ENCODE results near the gene EFNA5. TPM values are rescaled to one million over a fixed set of nuclear protein-coding genes. Genes with fewer than 3 reads are reported as not detected.

EFNA5 gene
- total and polyA plus RNA-seq, 4 donors: 0.14 to 0.93 (median 0.54) TPM

GRCh38 chr5:107524111-107524510, 146.6 kb downstream of the EFNA5 start:
- no peaks in the 10 kb centered on the region for H3K27me3 ChIP-seq (ENCODE audit: control insufficient read depth in 4 of 4, insufficient read depth in 4 of 4, low read length in 3 of 4)
- 98% methylated on average over 2 of the region's 2 CpGs for WGBS
- H3K4me3 ChIP-seq (ENCODE audit: low read depth in 1 of 3, low read length in 3 of 3): no peak overlapping the region
- DNase-seq (ENCODE audit: low spot score): no peak
- no peak overlapping the region for H3K9ac ChIP-seq (ENCODE audit: low read depth in 1 of 2, low read length in 2 of 2)
- H3K9me3 ChIP-seq (ENCODE audit: control insufficient read depth in 4 of 4, low read length in 3 of 4): no peaks in the 10 kb centered on the region
- no peak overlapping the region for H3K27ac ChIP-seq (ENCODE audit: low read depth in 1 of 2, low read length in 2 of 2)
- H3K36me3 ChIP-seq (ENCODE audit: control insufficient read depth in 4 of 4, insufficient read depth in 3 of 4, low read depth in 1 of 4, low read length in 3 of 4): no peaks in the 10 kb centered on the region
- no peaks in the 10 kb centered on the region for H3K4me1 ChIP-seq (ENCODE audit: control insufficient read depth in 4 of 4, insufficient read depth in 4 of 4, low read length in 3 of 4)
- TF ChIP-seq RXRA (IDR thresholded peaks at IDR 0.05) (no peak), FOXA1 (IDR thresholded peaks at IDR 0.05) (no peak), NR2F2 (IDR thresholded peaks at IDR 0.05) (no peak), MAX (IDR thresholded peaks at IDR 0.05) (no peak), TAF1 (conservative IDR thresholded peaks at IDR 0.05) (no peak), SP1 (IDR thresholded peaks at IDR 0.05) (no peak), HNF4A (conservative IDR thresholded peaks at IDR 0.05) (no peak), HNF4G (IDR thresholded peaks at IDR 0.05) (no peak), REST (IDR thresholded peaks at IDR 0.05) (no peak), CTCF (IDR thresholded peaks at IDR 0.05; ENCODE audit: low read depth, low read length, missing input control) (no peak), JUND (IDR thresholded peaks at IDR 0.05) (no peak), ZBTB33 (IDR thresholded peaks at IDR 0.05) (no peak), EGR1 (IDR thresholded peaks at IDR 0.05; ENCODE audit: low read depth in 2 of 2) (no peak), GABPA (IDR thresholded peaks at IDR 0.05 in 1 of 2, conservative IDR thresholded peaks at IDR 0.05 in 1 of 2) (no peak), ATF3 (IDR thresholded peaks at IDR 0.05) (no peak)

- Histone ChIP-seq H3K9ac (ENCODE audit: low read depth in 1 of 2, low read length in 2 of 2) (no peak overlapping the region), H3K27me3 (ENCODE audit: control insufficient read depth in 4 of 4, insufficient read depth in 4 of 4, low read length in 3 of 4) (no peaks in the 10 kb centered on the region), H3K36me3 (ENCODE audit: control insufficient read depth in 4 of 4, insufficient read depth in 3 of 4, low read depth in 1 of 4, low read length in 3 of 4) (no peaks in the 10 kb centered on the region), H3K4me1 (ENCODE audit: control insufficient read depth in 4 of 4, insufficient read depth in 4 of 4, low read length in 3 of 4) (no peaks in the 10 kb centered on the region), H3K4me3 (ENCODE audit: low read depth in 1 of 3, low read length in 3 of 3) (no peak overlapping the region), H3K9me3 (ENCODE audit: control insufficient read depth in 4 of 4, low read length in 3 of 4) (no peaks in the 10 kb centered on the region), H3K27ac (ENCODE audit: low read depth in 1 of 2, low read length in 2 of 2) (no peak overlapping the region)
- TF ChIP-seq JUND (IDR thresholded peaks at IDR 0.05) (no peak), SP1 (IDR thresholded peaks at IDR 0.05) (no peak)
- WGBS: 93% methylated on average over 5 of the region's 5 CpGs
- no peak for DNase-seq (ENCODE audit: low spot score)
Measured at GRCh38 chr5:107523029-107523680, 147.6 kb downstream of the EFNA5 start.

Measured in liver (tissue), 9 donors.